Motor neuron (in vitro differentiated cells): ENCODE measurements around the gene TNIK. TPM values are rescaled to one million over a fixed set of nuclear protein-coding genes. Genes with fewer than 3 reads are reported as not detected.

Experiments
- ATAC-seq, 8 experiments: fragments of 200-7000 bp; cut with Tn5 transposase; replicated peaks in 6 of 8; 2 replicates each; pipeline ENCODE4 v1.8.0; 2021; ENCODE audit warnings: mild to moderate bottlenecking in 8 of 8, moderate library complexity in 8 of 8
- H3K27ac ChIP-seq, 2 donors: fragments of 250-450 bp; sonication (Bioruptor Pico); 2 replicates each; pipeline ENCODE4 v1.9.0; 2021; ENCODE audit warnings: antibody characterized with exemption in 2 of 2, mild to moderate bottlenecking in 2 of 2, moderate library complexity in 1 of 2
- H3K4me1 ChIP-seq, 2 donors: fragments of 250-450 bp; sonication (Bioruptor Pico); replicated peaks in 1 of 2; 2 replicates each; pipeline ENCODE4 v1.6.1; 2021; ENCODE audit warnings: antibody characterized with exemption in 2 of 2, mild to moderate bottlenecking in 2 of 2, moderate library complexity in 1 of 2
- H3K4me3 ChIP-seq, 5 donors: fragments of 250-450 bp; sonication (Bioruptor Pico); 2 replicates each; pipeline ENCODE4 v1.9.0; 2021; ENCODE audit warnings: antibody characterized with exemption in 5 of 5, mild to moderate bottlenecking in 5 of 5, moderate library complexity in 4 of 5
- WGBS, 10 experiments: fragments of 450-650 bp; shearing (Covaris generic); methylation state at CpG; one replicate each; pipeline ENCODE4 v1.0.0; 2022; 5-methylcytosine and 5-hydroxymethylcytosine counted together
- in situ Hi-C, 9 experiments: fragments of 400-800 bp; cut with MboI; loops; one replicate each; pipeline ENCODE4 v1.15.0; 2021; ENCODE audit warnings: low sequenced_read_pairs in 9 of 9, low pct_unique_long_range_greater_than_20kb in 2 of 9; ENCODE audit not compliant: unreplicated experiment in 9 of 9
- total RNA-seq, 8 experiments: library from RNA; unstranded; fragments of 300-600 nt; gene quantifications; 2 replicates each; pipeline versions ENCODE4 v1.2.3 to v1.2.4, GENCODE V29; 2022

Gene TNIK
- total RNA-seq, 8 experiments from 2014 or later = 0.87 to 76.5 (median 23.3) TPM

- 94% methylated on average over 3 of the region's 3 CpGs; no CpG with 5 or more reads in 9 of the 10 experiments for WGBS, 10 experiments
- no peak for ATAC-seq
- in situ Hi-C loops = loop anchor here in 3 of 9 experiments (25.0 kb wide), 2 partner anchors 96 to 196 kb away; no protein-coding TSS in a partner anchor
Measured at GRCh38 chr3:171157980-171158379, 302.2 kb downstream of the TNIK start.

DNA sequence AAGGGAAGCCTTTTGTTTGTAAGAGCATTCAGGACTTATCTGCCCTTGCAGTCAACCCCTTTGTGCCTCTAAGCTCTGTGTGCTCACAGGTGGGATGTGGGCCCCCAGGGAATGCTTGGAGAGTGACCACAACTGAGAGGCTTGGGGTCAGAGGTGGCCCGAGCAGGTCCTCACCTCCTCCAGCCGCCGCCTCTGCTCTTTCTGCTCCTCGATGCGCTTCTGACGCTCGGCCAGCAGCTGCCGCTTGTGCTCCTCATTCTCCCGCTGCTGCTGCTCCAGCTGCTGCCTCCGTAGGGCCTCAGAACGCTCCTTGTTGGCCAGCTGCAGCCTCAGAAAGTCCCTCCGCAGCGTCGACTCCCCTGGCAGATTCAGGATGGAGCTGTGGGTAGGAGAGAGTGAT lies 302.9 kb downstream of the TNIK start:
- ATAC-seq = peak in 4 of 8 experiments; percentile 23 to 62 (median 50)
- Histone ChIP-seq H3K4me1 (peaks cover 0 to 7% of the 10 kb centered on the region in 2 donors), H3K27ac (no peak overlapping the region), H3K4me3 (no peak overlapping the region)
- in situ Hi-C loops = loop anchor here in 3 of 9 experiments (25.0 kb wide), 2 partner anchors 95 to 195 kb away; no protein-coding TSS in a partner anchor
- 80% methylated on average over 1 to 9 of the region's 14 CpGs; no CpG with 5 or more reads in 8 of the 10 experiments for WGBS, 10 experiments

More at GRCh38 chr3:171157980-171158379, 302.2 kb downstream of the TNIK start:
- Histone ChIP-seq H3K4me1 (peaks cover 0 to 7% of the 10 kb centered on the region in 2 donors), H3K27ac (no peak overlapping the region), H3K4me3 (no peak overlapping the region)

- in situ Hi-C loops = loop anchor here in 3 of 9 experiments (25.0 kb wide), 2 partner anchors 94 to 194 kb away; no protein-coding TSS in a partner anchor
Measured at GRCh38 chr3:171156401-171157010, 303.7 kb downstream of the TNIK start.

DNA sequence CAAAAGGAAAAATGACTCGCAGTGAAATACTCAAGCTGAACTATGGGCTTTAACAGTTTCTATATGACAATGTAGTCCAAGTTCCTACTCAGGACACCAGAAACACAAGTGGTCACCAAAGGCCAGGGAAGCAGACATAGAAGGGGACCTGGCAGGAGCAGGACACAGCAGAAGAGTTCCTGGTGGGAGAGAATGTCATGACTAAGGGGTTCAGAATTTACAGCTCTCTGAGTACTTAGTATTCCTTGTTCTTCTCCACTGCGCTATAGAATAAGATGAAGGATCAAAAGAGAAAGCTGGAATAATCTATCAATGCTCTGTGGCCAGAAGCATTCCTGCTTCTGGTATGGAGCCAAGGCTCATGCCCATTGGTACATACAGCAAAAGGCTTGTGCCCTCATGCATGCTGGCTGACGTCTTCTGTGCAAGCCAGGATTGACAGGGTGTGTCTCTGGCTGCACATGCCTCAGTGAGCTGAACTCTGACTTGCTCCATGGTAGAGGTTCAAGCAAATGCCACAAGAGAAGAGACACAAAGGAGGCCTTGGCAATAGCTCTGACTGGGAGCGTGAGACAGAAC lies 305.0 kb downstream of the TNIK start:
- H3K4me1 ChIP-seq = peaks cover 0 to 7% of the 10 kb centered on the region in 2 donors
- H3K27ac ChIP-seq = no peak overlapping the region
- in situ Hi-C loops = loop anchor here in 3 of 9 experiments (25.0 kb wide), 2 partner anchors 93 to 193 kb away; no protein-coding TSS in a partner anchor
- WGBS, 10 experiments = 60 to 100% (median 89%) methylated on average over 1 to 4 of the region's 4 CpGs; no CpG with 5 or more reads in 2 of the 10 experiments
- ATAC-seq = peak in 1 of 8 experiments; percentile 28
- no peak overlapping the region for H3K4me3 ChIP-seq

More at GRCh38 chr3:171156401-171157010, 303.7 kb downstream of the TNIK start:
- ATAC-seq = no peak
- Histone ChIP-seq H3K4me1 (peaks cover 0 to 7% of the 10 kb centered on the region in 2 donors), H3K4me3 (no peak overlapping the region), H3K27ac (no peak overlapping the region)
- WGBS, 10 experiments = 18 to 100% (median 87%) methylated on average over 1 to 5 of the region's 6 CpGs; no CpG with 5 or more reads in 1 of the 10 experiments

DNA sequence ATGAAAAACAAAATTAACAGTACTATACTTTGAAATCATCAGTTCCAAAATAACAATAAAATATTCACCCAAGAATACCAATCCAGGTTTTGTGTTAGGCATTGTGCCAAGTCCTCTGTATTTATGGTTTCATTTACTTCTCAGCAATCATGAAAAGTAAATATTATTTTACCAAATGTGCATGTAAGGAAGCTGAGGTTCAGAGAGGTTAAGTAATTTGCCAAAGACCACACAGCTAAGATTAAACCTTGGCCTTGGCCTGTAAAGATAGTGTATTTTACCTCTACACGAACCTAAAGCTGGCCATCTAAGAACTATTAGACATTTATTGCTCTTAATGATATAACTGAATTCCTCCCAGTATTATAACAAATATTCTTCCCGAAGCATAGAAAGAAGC lies 309.3 kb downstream of the TNIK start:
- no peaks in the 10 kb centered on the region for H3K4me1 ChIP-seq
- no peak overlapping the region for H3K4me3 ChIP-seq
- H3K27ac ChIP-seq = no peak overlapping the region
- in situ Hi-C loops = loop anchor here in 3 of 9 experiments (25.0 kb wide), 2 partner anchors 89 to 189 kb away; no protein-coding TSS in a partner anchor
- no peak for ATAC-seq
- 58 to 100% (median 83%) methylated on average over 1 to 2 of the region's 2 CpGs; no CpG with 5 or more reads in 1 of the 10 experiments for WGBS, 10 experiments

- in situ Hi-C loops = loop anchor here in 3 of 9 experiments (25.0 kb wide), 2 partner anchors 87 to 187 kb away; no protein-coding TSS in a partner anchor
Measured at GRCh38 chr3:171149526-171150116, 310.6 kb downstream of the TNIK start.

GRCh38 chr3:171145798-171146197 lies 314.4 kb downstream of the TNIK start:
- Histone ChIP-seq H3K27ac (no peak overlapping the region), H3K4me3 (no peak overlapping the region), H3K4me1 (no peaks in the 10 kb centered on the region)
- 76 to 100% (median 93%) methylated on average over 1 to 3 of the region's 3 CpGs; no CpG with 5 or more reads in 2 of the 10 experiments for WGBS, 10 experiments
- ATAC-seq = peak in 2 of 8 experiments; percentile 48 to 66
- in situ Hi-C loops = no loop called here

More at GRCh38 chr3:171149526-171150116, 310.6 kb downstream of the TNIK start:
- Histone ChIP-seq H3K4me1 (no peaks in the 10 kb centered on the region), H3K27ac (no peak overlapping the region), H3K4me3 (no peak overlapping the region)
- ATAC-seq = no peak
- WGBS, 10 experiments = 37 to 100% (median 89%) methylated on average over 1 to 7 of the region's 7 CpGs; no CpG with 5 or more reads in 1 of the 10 experiments

DNA sequence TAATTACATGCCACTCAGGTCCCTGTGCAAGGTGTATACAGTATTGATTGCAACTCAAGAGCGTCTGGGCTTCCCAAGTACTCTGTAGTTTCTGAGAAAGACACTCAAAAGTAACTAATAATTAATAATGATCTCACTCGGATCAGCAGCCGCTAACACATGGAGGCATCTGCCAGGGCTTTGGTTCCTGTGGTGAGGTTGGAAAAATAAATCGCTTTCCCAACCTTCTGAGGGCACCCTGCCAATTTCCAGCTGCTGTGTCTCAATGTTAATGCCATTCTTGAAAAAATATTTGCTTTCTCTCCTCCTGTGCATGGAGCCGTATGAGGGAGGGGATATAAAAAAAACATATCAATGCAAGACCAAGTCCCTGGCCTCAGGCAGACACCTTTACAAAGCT lies 317.2 kb downstream of the TNIK start:
- in situ Hi-C loops = no loop called here
- 29 to 100% (median 92%) methylated on average over 1 to 5 of the region's 5 CpGs; no CpG with 5 or more reads in 1 of the 10 experiments for WGBS, 10 experiments
- H3K27ac ChIP-seq = no peak overlapping the region
- peak in 2 of 8 experiments; percentile 24 to 79 for ATAC-seq
- H3K4me1 ChIP-seq = no peaks in the 10 kb centered on the region
- H3K4me3 ChIP-seq = no peak overlapping the region

DNA sequence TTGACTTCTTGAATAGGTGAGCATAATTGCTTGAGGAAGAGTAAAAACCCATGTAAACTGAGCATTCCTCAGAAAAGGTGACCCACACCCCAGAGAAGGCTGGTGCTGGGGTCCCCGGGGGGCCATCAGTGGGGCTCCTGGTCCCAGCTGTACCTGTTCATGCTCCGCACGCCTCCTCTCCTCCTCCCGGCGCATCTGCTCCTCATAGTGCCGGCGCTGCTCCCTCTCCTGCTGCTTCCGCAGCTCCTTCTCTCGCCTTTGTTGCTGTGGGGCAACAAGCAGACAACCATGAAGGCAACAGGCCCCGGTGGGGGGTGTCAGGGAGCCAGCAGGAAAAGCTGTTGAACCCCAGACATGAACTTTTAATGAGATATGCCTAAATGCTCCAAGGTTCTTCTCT lies 320.0 kb downstream of the TNIK start:
- H3K4me3 ChIP-seq = no peak overlapping the region
- no peak overlapping the region for H3K27ac ChIP-seq
- 60 to 100% (median 80%) methylated on average over 2 to 8 of the region's 10 CpGs; no CpG with 5 or more reads in 5 of the 10 experiments for WGBS, 10 experiments
- in situ Hi-C loops = no loop called here
- no peak for ATAC-seq
- no peaks in the 10 kb centered on the region for H3K4me1 ChIP-seq

GRCh38 chr3:171138027-171138426 lies 322.2 kb downstream of the TNIK start:
- no peak for ATAC-seq
- H3K4me3 ChIP-seq = no peak overlapping the region
- WGBS, 10 experiments = 67 to 100% (median 87%) methylated on average over 1 to 2 of the region's 2 CpGs; no CpG with 5 or more reads in 1 of the 10 experiments
- no peaks in the 10 kb centered on the region for H3K4me1 ChIP-seq
- no peak overlapping the region for H3K27ac ChIP-seq
- in situ Hi-C loops = no loop called here

- H3K27ac ChIP-seq = no peak overlapping the region
- 0 to 100% (median 94%) methylated on average over 1 of the region's 1 CpG; no CpG with 5 or more reads in 4 of the 10 experiments for WGBS, 10 experiments
- in situ Hi-C loops = no loop called here
- H3K4me1 ChIP-seq = no peaks in the 10 kb centered on the region
- H3K4me3 ChIP-seq = no peak overlapping the region
- peak in 3 of 8 experiments; percentile 49 to 70 (median 67) for ATAC-seq
Measured at GRCh38 chr3:171135549-171135948, 324.7 kb downstream of the TNIK start.

DNA sequence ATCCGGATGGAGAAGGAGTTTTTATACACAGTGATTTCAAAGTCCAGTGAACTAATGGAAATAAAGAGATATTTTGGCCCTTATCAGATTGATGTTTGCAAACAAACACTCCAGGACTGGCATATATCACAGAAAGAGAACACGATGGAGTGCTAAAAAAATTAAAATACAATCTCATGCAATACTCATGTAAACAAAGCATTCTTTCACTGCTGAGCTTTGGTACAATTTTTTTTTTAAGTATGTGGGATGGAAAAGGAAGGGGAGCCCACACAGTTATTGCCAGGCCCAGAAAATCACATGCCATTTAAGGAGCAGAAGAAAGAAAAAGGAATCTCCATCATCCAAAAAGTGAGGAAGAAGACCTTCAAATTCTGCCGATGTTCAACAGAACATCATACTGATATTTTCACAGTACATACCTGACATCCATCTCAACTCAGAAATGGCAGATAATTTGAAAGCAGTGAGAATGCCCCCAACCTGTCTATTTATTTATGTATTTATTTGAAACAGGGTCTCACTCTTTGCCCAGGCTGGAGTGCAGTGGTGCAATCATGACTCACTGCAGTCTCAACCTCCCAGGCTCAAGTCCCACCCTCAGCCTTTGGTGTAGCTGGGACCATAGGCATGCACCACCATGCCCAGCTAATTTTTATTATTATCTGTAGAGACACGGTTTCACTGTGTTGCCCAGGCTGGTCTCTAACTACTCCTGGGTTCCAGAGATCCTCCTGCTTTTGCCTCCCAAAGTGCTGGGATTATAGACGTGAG lies 326.2 kb downstream of the TNIK start:
- H3K4me3 ChIP-seq = no peak overlapping the region
- ATAC-seq = no peak
- 20 to 100% (median 79%) methylated on average over 2 to 5 of the region's 5 CpGs; no CpG with 5 or more reads in 1 of the 10 experiments for WGBS, 10 experiments
- H3K27ac ChIP-seq = no peak overlapping the region
- H3K4me1 ChIP-seq = no peaks in the 10 kb centered on the region
- in situ Hi-C loops = no loop called here
